ENCODE measurements around the gene ICE1. TPM values are rescaled to one million over a fixed set of nuclear protein-coding genes. Genes with fewer than 3 reads are reported as not detected.

Gene ICE1
- total and polyA plus RNA-seq, 8 donors: 4.0 to 15.0 (median 9.3) TPM

GRCh38 chr5:5531371-5531770 lies 108.9 kb downstream of the ICE1 start:
- WGBS, 2 donors: 13 to 29% methylated on average over 5 of the region's 5 CpGs
- DNase-seq (no peak), FAIRE-seq (no peak), ATAC-seq (no peak)
- Histone ChIP-seq H3K4me1 (no peaks in the 10 kb centered on the region), H3K27me3 (no peaks in the 10 kb centered on the region), H3K36me3 (no peaks in the 10 kb centered on the region), H3K27ac (no peak overlapping the region), H3K4me3 (no peak overlapping the region), H3K9me3 (no peaks in the 10 kb centered on the region)
- intact Hi-C loops (cut with DNase I): no loop called here
- TF ChIP-seq CTCF (IDR thresholded peaks at IDR 0.05): no peak

GRCh38 chr5:5532306-5533076 lies 110.0 kb downstream of the ICE1 start:
- Histone ChIP-seq H3K9me3 (no peaks in the 10 kb centered on the region), H3K36me3 (no peaks in the 10 kb centered on the region), H3K4me3 (no peak overlapping the region), H3K27me3 (no peaks in the 10 kb centered on the region), H3K27ac (no peak overlapping the region), H3K4me1 (no peaks in the 10 kb centered on the region)
- ATAC-seq (no peak), FAIRE-seq (no peak), DNase-seq (no peak)
- TF ChIP-seq CTCF (IDR thresholded peaks at IDR 0.05): no peak
- WGBS, 2 donors: 52 to 71% methylated on average over 13 of the region's 13 CpGs
- intact Hi-C loops (cut with DNase I): no loop called here

- FAIRE-seq: no peak
- WGBS, 2 donors: 60 to 66% methylated on average over 9 of the region's 9 CpGs
- no peak overlapping the region for H3K27ac ChIP-seq
- H3K4me3 ChIP-seq: no peak overlapping the region
- no peak for ATAC-seq
- no peak for DNase-seq
- H3K4me1 ChIP-seq: no peaks in the 10 kb centered on the region
- H3K36me3 ChIP-seq: no peaks in the 10 kb centered on the region
- no peak for TF ChIP-seq CTCF (IDR thresholded peaks at IDR 0.05)
- intact Hi-C loops (cut with DNase I): no loop called here
- H3K27me3 ChIP-seq: no peaks in the 10 kb centered on the region
- no peaks in the 10 kb centered on the region for H3K9me3 ChIP-seq
Measured at GRCh38 chr5:5533927-5534326, 111.5 kb downstream of the ICE1 start.

- H3K36me3 ChIP-seq: no peaks in the 10 kb centered on the region
- H3K27me3 ChIP-seq: no peaks in the 10 kb centered on the region
- H3K9me3 ChIP-seq: no peaks in the 10 kb centered on the region
- intact Hi-C loops (cut with DNase I): no loop called here
- WGBS, 2 donors: 48 to 61% methylated on average over 4 of the region's 4 CpGs
- ATAC-seq (no peak), DNase-seq (no peak), FAIRE-seq (no peak)
- no peak for TF ChIP-seq CTCF (IDR thresholded peaks at IDR 0.05)
- no peaks in the 10 kb centered on the region for H3K4me1 ChIP-seq
- H3K4me3 ChIP-seq: no peak overlapping the region
- no peak overlapping the region for H3K27ac ChIP-seq
Measured at GRCh38 chr5:5534333-5534732, 111.9 kb downstream of the ICE1 start.

- no peak for DNase-seq
- intact Hi-C loops (cut with DNase I): no loop called here
- Histone ChIP-seq H3K36me3 (no peaks in the 10 kb centered on the region), H3K27me3 (no peaks in the 10 kb centered on the region), H3K9me3 (no peaks in the 10 kb centered on the region), H3K4me3 (no peak overlapping the region), H3K27ac (no peak overlapping the region), H3K4me1 (no peaks in the 10 kb centered on the region)
- ATAC-seq: no peak
- FAIRE-seq: no peak
- 77 to 83% methylated on average over 4 of the region's 4 CpGs for WGBS, 2 donors
- TF ChIP-seq CTCF (IDR thresholded peaks at IDR 0.05): no peak
Measured at GRCh38 chr5:5536871-5537270, 114.4 kb downstream of the ICE1 start.
